ENCODE data around the gene EEFSEC. TPM values are rescaled to one million over a fixed set of nuclear protein-coding genes. Genes with fewer than 3 reads are reported as not detected.

Gene EEFSEC
- total and polyA plus RNA-seq, 2 of the 8 experiments (the other 6 are each of a cell fraction or from before 2014, with no cell fraction given), result 13.1 to 19.8 TPM

DNA sequence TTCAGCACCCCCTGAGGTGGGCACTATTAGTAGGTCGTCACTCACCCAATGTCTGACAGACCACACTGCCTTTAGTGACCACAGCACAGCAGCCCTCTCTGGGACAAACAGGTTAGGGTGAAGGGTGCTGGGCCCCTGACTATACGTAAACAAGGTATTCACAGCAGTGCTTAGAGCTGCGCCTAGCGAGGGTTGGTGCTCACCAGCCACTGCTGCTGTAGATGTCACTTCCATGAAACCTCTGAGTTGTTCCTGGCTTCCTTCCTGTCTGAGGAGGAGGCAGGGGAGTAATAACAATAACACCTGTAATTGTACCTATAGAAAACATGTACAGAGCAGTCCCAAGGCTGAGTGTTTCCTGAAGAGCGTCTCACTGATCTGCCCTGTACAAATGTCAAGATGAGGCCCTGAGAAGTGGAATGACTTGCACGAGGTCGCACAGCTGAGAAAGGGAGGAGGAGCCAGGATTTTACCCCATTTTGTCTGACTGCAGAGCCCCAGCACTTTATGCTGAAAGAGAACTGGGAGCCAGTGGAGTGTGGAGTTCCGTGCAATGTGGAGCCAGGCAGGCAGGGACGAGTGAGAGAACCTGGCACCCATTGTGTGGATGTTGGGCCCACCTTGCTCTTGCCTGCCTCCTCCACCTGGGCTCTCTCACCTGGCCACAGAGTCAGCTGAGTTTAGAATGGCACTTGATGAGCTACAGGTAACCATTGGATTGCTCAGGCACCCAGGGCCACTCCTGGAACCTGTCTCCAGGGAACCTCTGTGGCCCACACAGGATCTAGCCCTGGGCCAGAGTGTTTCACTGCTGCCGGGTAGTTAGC lies 219.6 kb downstream of the EEFSEC start (continued):
- TF ChIP-seq MAFK (IDR thresholded peaks at IDR 0.05; ENCODE audit: low read depth, low read length) (no peak), JUN (IDR thresholded peaks at IDR 0.05; ENCODE audit: low read depth, low read length) (no peak)
- TF ChIP-seq, protein P1, sequence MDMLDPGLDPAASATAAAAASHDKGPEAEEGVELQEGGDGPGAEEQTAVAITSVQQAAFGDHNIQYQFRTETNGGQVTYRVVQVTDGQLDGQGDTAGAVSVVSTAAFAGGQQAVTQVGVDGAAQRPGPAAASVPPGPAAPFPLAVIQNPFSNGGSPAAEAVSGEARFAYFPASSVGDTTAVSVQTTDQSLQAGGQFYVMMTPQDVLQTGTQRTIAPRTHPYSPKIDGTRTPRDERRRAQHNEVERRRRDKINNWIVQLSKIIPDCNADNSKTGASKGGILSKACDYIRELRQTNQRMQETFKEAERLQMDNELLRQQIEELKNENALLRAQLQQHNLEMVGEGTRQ (IDR thresholded peaks at IDR 0.05; ENCODE audit: low read length), result no peak
